HG02623 (cell line): ENCODE measurements around the gene BCL2.
"Not testable (repeated sequence)": the region's sequence is repeated elsewhere in the genome, so short reads cannot be mapped to it uniquely, and the experiment has no call there.

Source experiments
- ATAC-seq: cut with Tn5 transposase; IDR thresholded peaks from one replicate; pipeline ENCODE4 v1.9.1; 2021; ENCODE audit warnings: moderate library complexity; ENCODE audit not compliant: unreplicated experiment

Gene BCL2

DNA sequence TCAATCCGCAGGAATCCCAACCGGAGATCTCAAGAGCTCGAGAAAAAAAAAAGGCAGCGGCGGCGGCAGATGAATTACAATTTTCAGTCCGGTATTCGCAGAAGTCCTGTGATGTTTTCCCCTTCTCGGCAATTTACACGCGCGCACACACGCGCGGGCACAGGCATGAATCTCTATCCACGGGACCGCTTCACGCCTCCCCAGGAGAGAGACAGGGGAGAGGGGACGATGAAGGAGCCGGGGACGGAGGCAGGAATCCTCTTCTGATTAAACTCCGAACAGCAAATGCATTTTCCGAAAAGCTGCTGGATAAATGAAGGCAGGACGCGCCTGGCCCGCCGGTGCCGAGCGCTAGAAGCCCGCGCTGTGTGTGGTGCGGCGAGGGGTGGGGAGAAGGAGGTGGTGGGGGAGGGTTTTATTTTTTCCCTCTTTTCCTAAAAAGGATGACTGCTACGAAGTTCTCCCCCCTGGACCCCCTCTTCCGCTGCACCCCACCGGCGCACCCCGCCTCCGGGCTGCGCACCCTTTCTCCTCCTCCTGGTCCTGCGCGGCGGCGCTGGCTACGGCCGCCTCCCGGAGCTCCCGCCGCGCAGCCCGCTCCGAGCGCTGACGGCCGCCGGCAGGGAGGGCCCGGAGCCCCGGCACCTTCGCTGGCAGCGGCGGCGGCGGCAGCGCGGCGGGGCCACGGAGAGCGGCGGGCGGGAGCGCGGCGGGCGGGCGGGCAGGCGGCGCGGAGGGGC, at the start of gene BCL2:
TSS of gene BCL2 (minus strand) at position 387 of the 740 bp plus-strand sequence.
- peak; percentile 6 for ATAC-seq

DNA sequence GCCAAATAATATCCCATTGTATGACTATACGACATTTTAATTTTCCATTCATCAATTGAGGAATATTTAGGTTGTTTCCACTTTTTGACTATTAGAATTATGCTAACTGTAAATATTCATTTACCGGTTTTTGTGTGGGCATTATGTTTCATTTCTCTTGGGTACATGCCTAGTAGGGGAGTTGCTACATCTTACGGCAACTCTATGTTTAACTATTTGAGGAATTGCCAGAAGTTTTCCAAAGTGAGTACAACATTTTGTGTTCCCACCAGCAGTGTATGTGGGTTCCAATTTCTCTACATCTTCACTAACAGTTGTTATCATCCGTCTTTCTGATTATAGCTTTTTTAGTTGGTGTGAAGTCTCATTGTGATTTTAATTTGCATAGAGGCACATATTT, 49.0 kb upstream of the BCL2 start:
- no peak for ATAC-seq

DNA sequence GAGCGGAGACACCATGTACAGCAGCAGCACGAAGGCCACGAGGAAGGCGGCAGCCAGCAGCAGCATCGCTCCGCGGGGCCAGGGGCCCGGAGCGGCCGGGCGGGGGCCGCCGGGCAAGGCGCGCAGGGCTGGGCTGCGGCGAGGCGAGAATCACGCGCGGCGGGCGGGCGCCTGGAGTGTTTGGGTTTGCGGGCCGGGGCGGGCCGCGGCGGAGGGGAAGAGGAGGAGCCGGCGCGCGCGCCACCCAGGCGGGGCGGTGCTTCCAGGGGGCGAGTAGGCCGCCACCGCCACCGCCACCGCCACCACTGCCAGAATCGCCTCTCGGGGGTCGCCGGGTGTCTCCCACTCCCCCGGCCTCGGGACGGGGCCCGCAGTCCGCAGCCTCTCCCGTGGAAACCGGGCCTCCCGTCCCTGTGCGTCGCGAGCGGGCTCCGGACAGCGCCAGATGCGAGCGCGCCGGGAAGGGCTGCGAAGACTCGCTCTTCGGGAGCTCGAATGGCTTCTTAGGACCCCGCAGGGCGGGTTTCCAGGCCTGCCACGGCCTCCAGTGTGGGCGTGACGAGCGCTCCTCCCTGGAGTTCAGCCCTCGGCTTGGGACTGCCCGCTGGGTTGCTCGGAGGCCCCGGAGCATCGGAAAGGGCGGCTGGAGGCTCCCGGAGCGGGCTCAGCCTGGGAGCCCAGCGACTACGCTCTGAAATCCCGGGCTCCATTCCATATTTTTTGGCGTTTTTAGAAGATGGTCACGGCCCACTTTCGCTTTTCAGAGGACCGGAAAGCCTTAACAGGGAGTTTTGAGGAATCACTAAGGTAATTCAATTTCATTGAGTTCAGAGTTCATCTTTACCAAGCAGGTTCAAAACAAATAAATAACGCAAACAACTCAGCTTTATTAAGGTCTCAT, 47.7 kb upstream of the BCL2 start, which contains the start of gene KDSR:
TSS of gene KDSR (minus strand) at position 154 of the 901 bp plus-strand sequence. CDS start at position 66, 88 bp downstream.
- peak; percentile 84 for ATAC-seq

DNA sequence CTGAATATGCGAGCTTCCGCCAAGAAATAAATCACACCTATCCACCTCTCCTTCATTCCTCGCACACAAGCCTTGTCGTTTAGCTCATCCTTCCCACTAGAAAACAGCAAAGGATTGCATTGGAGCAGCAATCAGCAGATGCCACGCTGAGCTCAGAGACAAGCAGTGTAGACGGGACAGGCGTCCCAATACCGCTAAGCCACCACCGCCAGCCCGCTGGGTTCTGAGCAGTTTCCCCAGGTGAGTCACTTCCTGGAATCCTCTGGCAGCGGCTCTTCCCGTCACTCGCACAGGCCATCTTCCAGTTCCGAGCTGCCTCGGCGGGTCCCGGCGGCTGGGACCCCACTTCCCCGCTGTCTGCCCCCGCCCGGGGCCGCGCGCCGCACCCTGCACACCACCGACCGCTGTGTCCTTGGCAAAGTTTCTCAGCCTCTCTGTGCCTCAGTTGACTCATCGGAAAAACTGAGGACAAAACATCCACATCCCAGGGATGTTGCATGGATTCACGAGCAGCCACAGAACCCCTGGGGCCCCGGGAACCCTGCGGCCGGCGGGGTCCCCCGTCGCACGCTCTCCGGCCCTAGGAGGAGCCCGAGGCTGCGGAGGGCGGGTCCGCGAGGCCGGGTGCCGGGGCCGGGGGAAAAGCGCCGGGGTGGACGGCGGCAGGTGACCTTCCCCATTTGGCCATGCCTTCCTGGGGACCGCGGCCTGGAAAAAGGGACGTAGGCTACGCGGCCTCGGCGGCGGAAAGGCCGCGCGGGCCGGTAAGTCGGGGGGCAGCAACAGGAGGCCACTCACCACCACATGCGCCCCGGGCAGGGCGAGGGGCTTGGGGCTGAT, 46.9 kb upstream of the BCL2 start:
- ATAC-seq: peak; percentile 27

DNA sequence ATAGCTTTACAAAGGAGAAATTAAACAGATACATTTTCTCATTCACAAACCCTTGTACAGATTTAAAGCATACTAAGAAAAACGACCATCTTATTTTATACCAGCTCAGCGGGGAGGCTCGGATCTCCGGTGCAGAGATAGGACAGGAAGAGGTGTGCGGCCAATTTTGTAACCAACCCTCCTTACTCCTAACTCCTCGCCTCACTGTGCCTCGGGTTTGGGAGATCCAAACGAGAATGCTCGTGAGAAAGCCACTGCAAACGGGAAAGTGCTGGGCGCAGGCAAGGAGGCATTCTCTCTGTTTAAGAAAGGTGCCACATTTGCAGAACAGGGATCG, 46.3 kb upstream of the BCL2 start:
- ATAC-seq: no peak

DNA sequence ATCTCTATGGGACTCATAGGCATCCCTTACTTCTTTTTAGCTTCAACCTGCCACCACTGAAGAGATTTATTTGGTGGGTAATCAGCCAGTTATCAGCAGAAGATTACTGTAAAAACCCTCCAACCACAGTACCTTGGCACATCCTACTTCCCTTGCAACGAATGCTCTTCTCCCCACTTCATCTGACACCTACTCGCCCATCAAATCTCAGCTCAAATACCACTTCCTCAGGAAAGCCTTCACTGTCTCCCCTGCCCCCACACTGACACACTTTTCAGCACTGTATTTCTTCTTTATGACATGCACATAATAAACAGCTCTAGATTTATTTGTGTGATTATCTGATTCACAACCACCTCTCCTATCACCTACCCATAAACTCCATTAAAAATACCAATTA, 44.4 kb upstream of the BCL2 start:
- ATAC-seq: no peak

DNA sequence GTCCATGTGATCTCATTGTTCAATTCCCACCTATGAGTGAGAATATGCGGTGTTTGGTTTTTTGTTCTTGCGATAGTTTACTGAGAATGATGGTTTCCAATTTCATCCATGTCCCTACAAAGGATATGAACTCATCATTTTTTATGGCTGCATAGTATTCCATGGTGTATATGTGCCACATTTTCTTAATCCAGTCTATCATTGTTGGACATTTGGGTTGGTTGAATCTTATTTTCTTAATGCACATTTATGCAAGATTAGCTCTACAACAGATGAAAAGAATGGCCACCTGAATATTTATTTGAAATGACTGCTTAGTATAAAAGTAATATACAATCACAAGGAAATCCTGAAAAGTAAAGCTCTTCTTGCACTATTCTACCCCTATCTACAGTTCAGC, 43.9 kb upstream of the BCL2 start:
- ATAC-seq: not testable (repeated sequence)

DNA sequence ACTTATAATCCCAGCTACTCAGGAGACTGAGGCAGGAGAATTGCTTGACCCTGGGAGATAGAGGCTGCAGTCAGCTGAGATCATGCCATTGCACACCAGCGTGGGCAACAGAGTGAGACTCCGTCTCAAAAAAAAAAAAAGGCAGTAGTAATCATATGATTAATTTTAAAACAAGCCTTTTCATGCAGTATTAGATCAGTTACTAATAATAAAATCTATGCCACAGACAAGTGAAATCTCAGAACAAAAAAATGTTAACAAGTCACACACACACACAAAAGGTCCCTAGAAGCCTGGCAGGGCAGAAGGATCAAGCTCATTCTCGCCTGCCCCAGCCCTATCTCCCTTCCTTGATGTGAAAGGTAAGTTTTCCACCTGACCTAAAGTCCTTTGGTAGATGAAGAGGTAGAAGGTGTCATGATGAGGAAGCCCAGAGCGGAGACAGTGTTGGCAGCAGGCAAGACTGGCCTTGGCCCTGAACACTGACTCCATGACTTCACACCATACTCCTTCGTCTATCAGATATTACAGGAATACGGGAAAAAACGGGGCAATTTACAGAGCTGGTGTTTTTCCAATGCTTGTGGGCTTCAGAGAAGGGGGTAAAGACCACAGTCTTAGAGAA, 36.8 kb upstream of the BCL2 start:
- no peak for ATAC-seq

DNA sequence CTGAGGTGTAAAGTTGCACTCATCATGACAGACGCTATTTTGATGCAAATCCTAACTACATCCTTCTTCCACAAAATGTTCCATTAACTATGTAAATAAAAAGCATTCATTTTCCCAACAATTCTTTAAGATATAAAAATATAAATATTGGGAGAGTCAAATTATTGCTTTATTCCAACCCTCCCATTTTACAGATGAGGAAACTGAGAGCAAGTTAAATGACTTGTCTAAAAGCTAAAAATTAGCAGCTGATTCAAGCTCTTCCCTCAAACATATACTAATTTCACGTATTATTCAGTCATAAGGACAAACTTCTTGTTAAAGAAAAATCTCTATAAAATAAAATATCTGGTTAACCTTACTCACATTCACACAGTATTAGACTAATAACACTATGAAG, 30.7 kb upstream of the BCL2 start:
- ATAC-seq: no peak

DNA sequence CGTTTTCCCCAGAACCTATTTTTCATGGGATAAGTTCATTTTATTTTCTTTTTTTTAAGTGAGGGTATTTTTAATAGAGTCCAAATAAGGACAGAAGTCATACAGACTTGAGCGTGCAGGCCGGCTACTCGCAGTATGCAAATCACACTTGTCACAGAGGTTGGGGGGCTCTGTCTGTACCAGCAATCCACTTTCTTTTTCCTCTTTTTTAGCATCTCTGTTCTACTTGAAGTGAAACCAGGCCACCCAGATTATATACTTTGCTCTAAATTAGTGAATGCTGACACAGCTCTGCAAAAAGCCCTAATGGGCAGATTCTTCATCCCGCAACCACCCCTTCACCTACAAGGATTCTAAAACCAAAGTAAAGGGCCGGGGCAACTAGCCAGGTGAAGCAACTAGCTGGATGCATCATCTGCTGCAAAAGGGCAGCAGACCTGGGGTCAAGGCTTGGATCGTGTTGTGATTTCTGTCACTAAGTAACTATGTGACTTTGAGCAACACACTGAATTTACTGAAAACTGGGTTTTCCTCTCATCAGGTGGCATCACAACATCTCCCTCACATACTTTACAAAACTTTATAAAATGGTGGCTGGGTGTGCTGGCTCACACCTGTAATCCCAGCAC, 29.1 kb upstream of the BCL2 start:
- peak; percentile 61 for ATAC-seq

DNA sequence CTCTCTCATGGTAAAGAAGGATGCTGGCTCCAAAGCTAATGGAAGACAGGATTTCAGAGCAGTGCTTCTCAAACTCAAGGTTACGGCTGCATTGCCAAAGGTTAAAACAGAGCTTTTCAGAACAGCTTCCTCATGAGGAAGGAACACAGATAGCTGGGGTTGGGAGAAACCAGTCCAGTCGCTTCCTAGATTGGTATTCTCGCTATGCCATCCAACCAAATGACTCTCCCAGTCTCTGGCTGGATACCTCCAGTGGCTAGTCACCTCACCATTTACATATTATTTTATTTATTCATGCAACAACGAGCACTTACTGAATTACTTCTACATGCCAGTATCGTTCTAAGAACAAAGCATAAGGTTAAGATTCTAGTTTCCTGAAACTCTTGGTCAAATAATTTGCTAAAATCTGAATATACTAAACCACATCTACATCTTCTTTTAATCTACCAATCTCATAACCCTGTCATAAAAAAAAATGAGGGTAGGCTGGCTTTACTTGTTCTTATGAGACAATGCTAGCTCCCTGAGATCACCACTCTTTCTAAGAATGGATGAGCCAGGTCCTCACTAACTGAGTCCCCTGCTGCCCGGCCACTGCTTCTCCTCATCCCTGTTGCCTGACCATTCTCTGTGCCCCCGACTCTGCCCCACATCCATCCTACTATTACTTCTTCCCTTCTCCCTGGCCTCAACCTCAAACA, 27.1 kb upstream of the BCL2 start:
- ATAC-seq: no peak

DNA sequence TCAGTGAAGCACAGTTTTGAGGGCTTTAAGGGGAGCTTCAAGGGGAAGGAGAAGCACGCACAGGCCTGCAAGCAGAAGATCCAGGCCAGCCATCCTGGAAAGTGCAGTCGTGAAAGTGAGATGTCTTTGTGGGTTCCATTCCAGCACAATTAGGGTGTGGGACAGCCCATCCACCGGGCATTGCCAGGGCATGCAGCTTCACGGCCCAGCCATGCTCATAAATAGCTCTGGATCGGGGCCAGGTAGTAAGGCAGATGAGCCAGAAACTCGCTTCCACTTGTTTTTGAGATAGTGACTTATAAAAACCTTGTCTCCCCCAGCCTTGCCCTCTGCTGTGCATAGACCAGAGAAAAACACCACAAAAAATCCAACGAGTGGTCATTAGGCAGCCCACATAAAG, 26.5 kb upstream of the BCL2 start:
- ATAC-seq: no peak

DNA sequence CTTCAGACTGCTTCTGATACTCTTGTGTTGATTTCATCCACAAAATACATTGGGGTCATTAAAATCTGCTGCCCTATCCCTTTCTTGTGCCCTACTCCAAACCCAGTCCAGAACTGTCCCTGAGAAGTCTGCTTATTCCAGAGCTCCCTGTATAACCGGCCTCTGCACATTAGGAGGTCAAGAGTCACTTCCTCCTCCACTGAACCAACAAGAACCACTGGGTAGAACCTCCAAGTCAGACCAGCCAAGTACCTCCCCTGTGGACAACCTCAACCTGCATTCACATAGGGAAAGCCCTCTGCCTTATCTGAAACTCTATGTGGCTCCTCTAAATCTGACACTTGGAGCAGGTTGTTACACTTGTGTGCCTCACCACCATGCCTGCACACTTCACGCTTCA, 25.3 kb upstream of the BCL2 start:
- no peak for ATAC-seq

DNA sequence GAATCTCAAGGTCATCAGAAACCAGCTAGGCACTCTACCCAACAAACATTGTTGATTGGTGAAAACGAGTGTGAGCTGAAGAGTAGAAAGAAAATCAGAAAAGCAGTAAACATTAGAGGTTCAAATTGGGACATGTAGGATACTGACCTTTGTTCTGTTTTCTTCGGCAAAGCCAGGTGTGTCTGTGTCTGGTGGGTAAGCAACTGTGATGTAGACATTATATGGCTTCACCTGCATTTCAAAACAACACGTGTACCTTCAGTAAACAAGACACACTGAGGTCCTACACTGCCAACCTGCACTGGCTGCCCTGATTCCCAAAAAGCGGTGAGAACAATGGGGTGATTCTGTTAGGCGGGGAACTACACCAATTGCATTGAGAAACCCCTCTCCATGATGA, 24.7 kb upstream of the BCL2 start:
- ATAC-seq: no peak

DNA sequence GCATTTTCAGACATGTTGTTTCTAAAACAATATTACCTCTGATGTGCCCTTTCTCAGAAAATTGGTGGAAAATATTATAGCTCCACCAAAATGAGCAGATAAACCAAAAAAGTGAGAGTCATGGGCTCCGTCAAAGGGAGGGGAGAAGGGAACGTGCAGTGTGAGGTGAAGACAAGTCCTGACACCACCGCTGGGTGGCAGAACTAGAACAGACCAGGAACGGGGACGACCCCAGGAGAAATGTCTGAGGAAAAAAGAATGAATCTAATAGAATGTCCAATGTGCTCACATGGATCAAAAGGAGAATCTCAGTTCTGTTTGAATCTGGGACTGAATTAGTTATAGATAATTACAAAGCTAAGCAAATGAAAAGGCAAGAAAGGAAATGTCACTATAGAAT, 22.6 kb upstream of the BCL2 start:
- ATAC-seq: no peak

DNA sequence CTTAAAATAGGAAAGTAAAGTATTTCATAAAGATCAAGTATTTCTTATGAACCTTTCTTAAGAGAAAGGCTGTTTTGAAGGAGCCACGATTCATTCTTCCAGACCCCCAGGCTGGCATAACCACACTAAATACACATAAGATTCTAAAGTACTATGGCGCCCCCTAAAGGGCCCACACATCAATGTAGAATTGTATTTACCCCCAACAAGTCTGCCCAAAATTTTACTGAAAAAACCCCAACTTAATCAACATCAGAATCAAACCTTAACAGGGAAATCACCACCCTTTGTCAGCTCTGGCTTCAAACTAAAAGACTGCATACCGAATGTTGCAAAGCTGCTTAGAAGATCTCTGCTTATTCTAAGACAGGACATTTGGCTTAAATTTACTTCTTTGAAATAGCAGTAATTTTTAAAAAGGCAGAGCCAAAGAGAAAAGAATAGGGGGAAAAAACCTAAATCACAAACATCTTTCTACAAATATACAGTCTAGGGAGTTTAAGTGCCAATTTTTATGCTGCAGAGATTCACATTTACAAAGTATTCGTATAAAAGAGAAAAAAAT, 20.4 kb upstream of the BCL2 start:
- ATAC-seq: no peak

DNA sequence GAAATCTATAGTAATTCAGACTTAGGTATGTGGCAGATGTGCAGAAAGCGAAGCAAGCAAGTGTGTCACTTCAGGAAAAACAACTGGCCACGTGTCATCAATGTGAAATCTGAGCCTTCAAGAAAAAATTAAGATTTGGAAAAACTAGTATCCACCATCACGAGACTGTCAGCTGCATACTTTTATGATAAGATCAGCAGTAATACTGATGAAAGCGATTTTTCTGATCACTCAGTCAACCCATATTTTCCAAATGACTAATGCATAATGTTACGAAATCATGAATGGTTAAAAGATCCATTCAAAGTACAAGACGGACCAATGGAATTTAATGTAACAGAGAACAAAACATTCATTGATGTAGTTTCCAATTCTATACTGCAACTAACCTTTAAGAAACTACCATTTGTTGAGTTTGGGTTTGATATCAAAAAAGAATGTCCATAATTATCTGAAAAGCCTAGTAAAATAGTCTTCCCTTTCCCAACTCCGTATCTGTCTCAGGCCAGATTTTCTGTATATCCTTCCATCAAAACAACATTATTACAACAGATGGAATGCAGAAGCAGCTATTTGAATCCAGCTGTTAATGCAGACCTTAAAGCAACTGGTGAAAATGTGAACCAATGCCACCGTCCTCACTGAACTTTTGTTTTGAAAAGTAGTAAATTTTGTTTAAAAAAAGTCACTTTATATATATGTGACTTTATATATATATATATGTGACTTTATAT, 17.0 kb upstream of the BCL2 start:
- no peak for ATAC-seq

DNA sequence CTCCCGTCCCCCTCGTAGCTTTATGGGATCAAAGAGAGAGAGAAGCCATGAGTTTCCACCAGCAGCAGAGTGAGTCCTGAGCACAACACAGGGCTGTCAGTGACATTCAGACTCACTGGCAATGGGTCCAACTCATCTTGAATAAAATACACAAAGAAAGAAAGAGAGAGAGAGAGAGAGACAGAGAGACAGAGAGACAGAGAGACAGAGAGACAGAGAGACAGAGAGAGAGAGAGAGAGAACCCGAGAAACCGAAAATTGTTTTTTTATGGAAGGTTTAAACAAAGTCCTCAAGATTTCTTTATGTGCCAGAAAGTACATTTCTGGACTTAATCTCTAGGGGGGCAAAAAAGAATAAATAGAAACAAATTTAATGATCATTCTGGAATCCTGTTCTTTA, 11.5 kb upstream of the BCL2 start:
- ATAC-seq: no peak
